Spleen (tissue), 11 donors: ENCODE data around the gene SUSD4. TPM values are rescaled to one million over a fixed set of nuclear protein-coding genes. Genes with fewer than 3 reads are reported as not detected.

ENCODE experiments used
- DNase-seq: peaks from one replicate; pipeline ENCODE4 v3.0.0-alpha.2; 2020
- H3K27ac ChIP-seq, 8 donors: fragments of 200-600 bp; sonication (generic) in 7 of 8; 1 replicate in 4 of 8; 2 replicates in 4 of 8; pipeline versions ENCODE4 v1.5.0 to v1.8.0; 2016 to 2021; ENCODE audit warnings: inconsistent platforms in 4 of 8, mild to moderate bottlenecking in 4 of 8, moderate library complexity in 1 of 8
- H3K27me3 ChIP-seq, 7 donors: fragments of 200-600 bp; sonication (generic) in 6 of 7; replicated peaks in 1 of 7; 1 replicate in 4 of 7; 2 replicates in 3 of 7; pipeline versions ENCODE4 v1.5.0 to v1.8.0; 2016 to 2021; ENCODE audit warnings: inconsistent platforms in 3 of 7, mild to moderate bottlenecking in 1 of 7
- H3K36me3 ChIP-seq, 6 donors: fragments of 200-600 bp; sonication (generic) in 5 of 6; 1 replicate in 4 of 6; 2 replicates in 2 of 6; pipeline versions ENCODE4 v1.5.0 to v1.8.0; 2016 to 2021; ENCODE audit warnings: inconsistent platforms in 2 of 6
- H3K4me1 ChIP-seq, 6 donors: fragments of 200-600 bp; sonication (generic) in 5 of 6; 1 replicate in 3 of 6; 2 replicates in 3 of 6; pipeline versions ENCODE4 v1.5.0 to v1.8.0; 2016 to 2021; ENCODE audit warnings: inconsistent platforms in 3 of 6
- H3K4me3 ChIP-seq, 8 donors: fragments of 200-600 bp; sonication (generic) in 7 of 8; 1 replicate in 4 of 8; 2 replicates in 4 of 8; pipeline versions ENCODE4 v1.5.0 to v1.8.0; 2016 to 2021; ENCODE audit warnings: inconsistent platforms in 4 of 8, mild to moderate bottlenecking in 4 of 8, moderate library complexity in 2 of 8
- H3K9me3 ChIP-seq, 8 donors: fragments of 200-600 bp; sonication (generic) in 7 of 8; 1 replicate in 4 of 8; 2 replicates in 4 of 8; pipeline versions ENCODE4 v1.5.0 to v1.8.0; 2016 to 2021; ENCODE audit warnings: inconsistent platforms in 4 of 8
- CTCF ChIP-seq, 11 experiments: fragments of 200-600 bp in 7 of 11; fragments of 450-650 bp in 4 of 11; sonication (generic) in 4 of 11; IDR thresholded peaks in 8 of 11; conservative IDR thresholded peaks in 3 of 11; 1 replicate in 7 of 11; 2 replicates in 4 of 11; pipeline versions ENCODE4 v1.4.0 to v1.8.0; 2016 to 2021; ENCODE audit warnings: antibody characterized with exemption in 11 of 11, inconsistent platforms in 4 of 11, mild to moderate bottlenecking in 1 of 11
- POLR2A ChIP-seq, 3 donors: fragments of 450-650 bp; IDR thresholded peaks; one replicate each; pipeline ENCODE4 v1.5.1; 2017; ENCODE audit warnings: antibody characterized with exemption in 3 of 3, mild to moderate bottlenecking in 1 of 3
- POLR2AphosphoS5 ChIP-seq, 3 donors: sonication (generic); formaldehyde crosslinking; IDR thresholded peaks; one replicate each; pipeline ENCODE4 v1.5.1; 2017; ENCODE audit warnings: antibody characterized with exemption in 3 of 3
- WGBS, 5 donors: extraction: QIAGEN DNeasy Blood & Tissue Kit in 3 of 5; methylation state at CpG; one replicate each; pipeline versions ENCODE4 v1.1.5 to v1.1.7; 2013 to 2018; 5-methylcytosine and 5-hydroxymethylcytosine counted together
- intact Hi-C: fragments of 100-400 bp; cut with DNase I; formaldehyde crosslinking; loops from one replicate; pipeline ENCODE4 v1.15.0; 2023; ENCODE audit warnings: low total_unique reads
- polyA plus RNA-seq, 3 donors: library from polyadenylated mRNA; stranded (reverse); fragments of 200-250 nt; gene quantifications; one replicate each; pipeline ENCODE4 v1.2.1, GENCODE V29; 2013
- total RNA-seq, 7 donors: library from RNA; depleted of rRNA in 3 of 7; stranded (reverse); fragments of >200 nt in 3 of 7; fragmentation: NEBNext Ultra II Directional in 4 of 7; extraction: Animal tissue kit (Norgen Biotek cat#: 25700) in 4 of 7; gene quantifications; one replicate each; pipeline versions ENCODE4 v1.1.0 to v1.2.1, GENCODE V29; 2016 to 2021
- donor health status: healthy with polysubstance abuse.
- donor health status: DM: no; HTN: no; CAD: no; lungs with moderate emphysema.
- donor health status: DM: no; HTN: no; CAD: no.
- donor health status: Bipolar disorder and iron deficiency.
- donor health status: healthy.
- donor health status: DM: no; HTN: no; CAD: no.
- donor health status: DM: yes; HTN: yes; CAD: no.

Gene SUSD4
- total and polyA plus RNA-seq, 10 donors, result 0.35 to 2.1 (median 0.69) TPM

DNA sequence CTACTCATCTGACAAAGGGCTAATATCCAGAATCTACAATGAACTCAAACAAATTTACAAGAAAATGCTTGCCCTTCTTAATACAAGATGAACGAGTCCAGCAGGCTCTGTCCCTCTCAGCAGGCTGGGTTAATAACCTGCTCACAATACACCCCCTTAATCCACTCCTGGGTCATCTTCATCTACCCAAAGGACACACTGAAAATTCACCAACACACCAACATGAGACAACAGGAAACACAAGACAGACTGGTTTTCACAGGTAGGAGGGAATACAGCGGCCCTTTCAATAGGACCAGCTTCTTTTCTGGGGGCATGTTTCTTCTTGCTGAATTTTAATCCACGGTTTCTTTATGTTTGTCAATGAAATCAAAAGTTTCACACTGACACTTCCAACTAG, 44.6 kb downstream of the SUSD4 start:
- H3K27ac ChIP-seq, result no peak overlapping the region
- WGBS, 5 donors, result 76 to 90% (median 80%) methylated on average over 3 of the region's 3 CpGs
- no peaks in the 10 kb centered on the region for H3K36me3 ChIP-seq
- intact Hi-C loops, result no loop called here
- no peaks in the 10 kb centered on the region for H3K9me3 ChIP-seq
- DNase-seq, result no peak
- no peak overlapping the region for H3K4me3 ChIP-seq
- H3K4me1 ChIP-seq, result no peaks in the 10 kb centered on the region
- TF ChIP-seq CTCF (IDR thresholded peaks at IDR 0.05 in 8 of 11, conservative IDR thresholded peaks at IDR 0.05 in 3 of 11) (no peak), POLR2A (IDR thresholded peaks at IDR 0.05) (no peak), POLR2AphosphoS5 (IDR thresholded peaks at IDR 0.05) (no peak)
- peaks cover 0 to 7% (median 0%) of the 10 kb centered on the region in 7 donors for H3K27me3 ChIP-seq

DNA sequence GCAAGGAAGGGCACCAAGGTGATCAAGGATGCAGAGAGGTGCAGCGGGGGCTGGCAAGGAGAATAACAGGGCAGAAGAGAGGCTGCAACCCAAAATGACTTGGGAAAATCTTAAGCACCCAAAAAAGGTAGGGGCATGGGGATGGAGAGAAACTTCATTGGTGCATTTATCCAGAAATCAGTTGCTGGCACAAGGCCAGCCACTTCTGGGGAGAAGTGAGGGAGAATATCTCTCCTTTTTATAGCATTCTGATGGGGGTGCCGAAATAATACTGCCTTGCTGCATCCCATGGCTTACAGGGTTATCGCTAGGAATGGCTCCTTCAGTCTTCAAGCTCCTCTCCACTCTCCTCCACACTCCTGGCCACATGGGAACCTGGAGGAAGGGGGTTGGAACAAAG, 47.9 kb downstream of the SUSD4 start:
- DNase-seq, result no peak
- Histone ChIP-seq H3K4me3 (no peak overlapping the region), H3K27ac (no peak overlapping the region), H3K9me3 (no peaks in the 10 kb centered on the region), H3K4me1 (no peaks in the 10 kb centered on the region), H3K36me3 (no peaks in the 10 kb centered on the region), H3K27me3 (peaks cover 0 to 5% (median 0%) of the 10 kb centered on the region in 7 donors)
- WGBS, 5 donors, result 81 to 95% (median 89%) methylated on average over 3 of the region's 3 CpGs
- TF ChIP-seq POLR2AphosphoS5 (IDR thresholded peaks at IDR 0.05), result no peak
- TF ChIP-seq POLR2A (IDR thresholded peaks at IDR 0.05), result no peak
- TF ChIP-seq CTCF (IDR thresholded peaks at IDR 0.05 in 8 of 11, conservative IDR thresholded peaks at IDR 0.05 in 3 of 11), result no peak
- intact Hi-C loops, result no loop called here

DNA sequence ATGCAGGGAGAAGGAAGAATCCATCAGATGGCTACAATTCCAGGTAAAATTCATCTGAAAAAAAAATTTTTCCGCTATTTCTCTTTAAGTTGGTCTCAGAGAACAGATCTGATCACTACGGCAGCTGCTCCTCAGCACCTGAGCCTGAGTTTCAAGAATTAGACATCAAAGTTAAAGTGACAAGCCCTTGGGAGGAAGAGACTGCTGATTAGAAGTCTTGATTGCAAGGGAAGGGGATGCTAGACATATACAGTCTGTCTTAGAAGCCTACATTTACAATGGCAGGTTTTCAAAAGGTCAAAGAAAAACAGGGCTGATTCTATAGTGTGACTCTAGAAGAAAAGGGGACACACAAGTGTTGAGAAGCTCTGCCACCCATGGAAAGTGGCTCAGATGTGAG, 48.3 kb downstream of the SUSD4 start:
- TF ChIP-seq POLR2A (IDR thresholded peaks at IDR 0.05), result no peak
- TF ChIP-seq CTCF (IDR thresholded peaks at IDR 0.05 in 8 of 11, conservative IDR thresholded peaks at IDR 0.05 in 3 of 11), result no peak
- no peak for TF ChIP-seq POLR2AphosphoS5 (IDR thresholded peaks at IDR 0.05)
- H3K27ac ChIP-seq, result no peak overlapping the region
- WGBS, 5 donors, result 53 to 90% (median 79%) methylated on average over 2 of the region's 2 CpGs
- H3K4me1 ChIP-seq, result no peaks in the 10 kb centered on the region
- H3K4me3 ChIP-seq, result no peak overlapping the region
- H3K36me3 ChIP-seq, result no peaks in the 10 kb centered on the region
- H3K9me3 ChIP-seq, result no peaks in the 10 kb centered on the region
- no peak for DNase-seq
- H3K27me3 ChIP-seq, result peaks cover 0 to under 1% (median 0%) of the 10 kb centered on the region in 7 donors
- intact Hi-C loops, result no loop called here

DNA sequence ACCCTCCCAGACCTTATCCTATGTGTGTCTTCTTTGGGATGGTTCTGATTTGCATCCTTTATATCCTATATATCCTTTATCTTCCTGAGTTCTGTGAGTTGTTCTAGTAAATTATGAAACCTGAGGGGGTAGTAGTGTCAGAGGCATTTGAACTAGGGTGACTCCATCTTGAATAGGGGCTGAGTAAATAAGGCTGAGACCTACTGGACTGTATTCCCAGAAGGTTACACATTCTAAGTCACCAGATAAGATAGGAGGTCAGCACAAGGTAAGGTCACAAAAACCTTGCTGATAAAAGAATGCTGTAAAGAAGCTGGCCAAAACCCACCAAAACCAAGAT, 50.6 kb downstream of the SUSD4 start:
- Histone ChIP-seq H3K27ac (no peak overlapping the region), H3K4me1 (no peaks in the 10 kb centered on the region), H3K27me3 (no peaks in the 10 kb centered on the region), H3K36me3 (no peaks in the 10 kb centered on the region), H3K4me3 (no peak overlapping the region), H3K9me3 (no peaks in the 10 kb centered on the region)
- intact Hi-C loops, result no loop called here
- DNase-seq, result no peak
- TF ChIP-seq CTCF (IDR thresholded peaks at IDR 0.05 in 8 of 11, conservative IDR thresholded peaks at IDR 0.05 in 3 of 11) (no peak), POLR2A (IDR thresholded peaks at IDR 0.05) (no peak), POLR2AphosphoS5 (IDR thresholded peaks at IDR 0.05) (no peak)
